Measurements from ENCODE around the gene ISYNA1.

GRCh38 chr19:18427743-18428113, 10.2 kb downstream of the ISYNA1 start:
- TF ChIP-seq POLR2A (IDR thresholded peaks at IDR 0.05; ENCODE audit: low read depth, low read length) (no peak), SMC3 (IDR thresholded peaks at IDR 0.05; ENCODE audit: low read depth, low read length) (no peak), CTCF (conservative IDR thresholded peaks at IDR 0.05; ENCODE audit: low read depth, low read length) (no peak), USF2 (IDR thresholded peaks at IDR 0.05; ENCODE audit: low read depth, low read length) (no peak), CEBPB (IDR thresholded peaks at IDR 0.05; ENCODE audit: low read depth, low read length) (no peak), ELK1 (IDR thresholded peaks at IDR 0.05; ENCODE audit: borderline replicate concordance, low read depth, low read length) (no peak), RFX5 (IDR thresholded peaks at IDR 0.05; ENCODE audit: low read depth, low read length) (no peak), FOS (IDR thresholded peaks at IDR 0.05; ENCODE audit: low read depth, low read length) (no peak), RAD21 (IDR thresholded peaks at IDR 0.05; ENCODE audit: low read length) (no peak), NFE2L2 (IDR thresholded peaks at IDR 0.05; ENCODE audit: low read depth, low read length) (no peak), RCOR1 (IDR thresholded peaks at IDR 0.05; ENCODE audit: insufficient replicate concordance, low read length) (no peak), CHD1 (IDR thresholded peaks at IDR 0.05; ENCODE audit: low read depth, low read length) (no peak), MXI1 (IDR thresholded peaks at IDR 0.05; ENCODE audit: borderline replicate concordance, low read depth, low read length) (no peak)
